Erythroblast (primary cell): ENCODE measurements around the gene SPOCK1.

ENCODE experiments used
- GATA1 ChIP-seq: IDR thresholded peaks from 2 replicates; pipeline ENCODE4 v1.6.1; 2011; ENCODE audit warnings: low read depth, mild to moderate bottlenecking, control low read depth, low read length, moderate library complexity
- POLR2A ChIP-seq: IDR thresholded peaks from 2 replicates; pipeline ENCODE4 v1.6.1; 2011; ENCODE audit warnings: mild to moderate bottlenecking, low read length

- TF ChIP-seq POLR2A = no peak
- no peak for TF ChIP-seq GATA1
These were observed 11.5 kb downstream of the SPOCK1 start for GRCh38 chr5:137487600-137487999.
